ENCODE results near the gene RBM23.

RBM23 gene

GRCh38 chr14:22844221-22845102 is 74.5 kb downstream of the RBM23 start:
- DNase-seq (ENCODE audit: low read depth, low spot score), result no peak

Data from brain pericyte (primary cell).